HG03342 (cell line): ENCODE measurements around the gene EXOC4.
"Not testable (repeated sequence)": the region's sequence is repeated elsewhere in the genome, so short reads cannot be mapped to it uniquely, and the experiment has no call there.

Source experiments
- ATAC-seq: cut with Tn5 transposase; IDR thresholded peaks from one replicate; pipeline ENCODE4 v1.9.1; 2021; ENCODE audit warnings: mild to moderate bottlenecking, moderate library complexity; ENCODE audit not compliant: unreplicated experiment

EXOC4 gene

GRCh38 chr7:133606991-133607390 lies 354.1 kb downstream of the EXOC4 start:
- no peak for ATAC-seq

- no peak for ATAC-seq
Measured at GRCh38 chr7:133609806-133610205, 356.9 kb downstream of the EXOC4 start.

- ATAC-seq = no peak
Measured at GRCh38 chr7:133611955-133612354, 359.1 kb downstream of the EXOC4 start.

- no peak for ATAC-seq
Measured at GRCh38 chr7:133613250-133613790, 360.4 kb downstream of the EXOC4 start.

GRCh38 chr7:133614251-133614650 lies 361.4 kb downstream of the EXOC4 start:
- no peak for ATAC-seq

- no peak for ATAC-seq
Measured at GRCh38 chr7:133618970-133619369, 366.1 kb downstream of the EXOC4 start.

GRCh38 chr7:133619491-133619890 lies 366.6 kb downstream of the EXOC4 start:
- ATAC-seq = no peak

- ATAC-seq = no peak
Measured at GRCh38 chr7:133623721-133624120, 370.8 kb downstream of the EXOC4 start.

GRCh38 chr7:133625046-133625445 lies 372.2 kb downstream of the EXOC4 start:
- no peak for ATAC-seq

- no peak for ATAC-seq
Measured at GRCh38 chr7:133629701-133630100, 376.8 kb downstream of the EXOC4 start.

- no peak for ATAC-seq
Measured at GRCh38 chr7:133633055-133633454, 380.2 kb downstream of the EXOC4 start.

GRCh38 chr7:133635541-133635940 lies 382.7 kb downstream of the EXOC4 start:
- no peak for ATAC-seq

GRCh38 chr7:133638857-133639256 lies 386.0 kb downstream of the EXOC4 start:
- ATAC-seq = no peak

- ATAC-seq = no peak
Measured at GRCh38 chr7:133641436-133641835, 388.6 kb downstream of the EXOC4 start.

GRCh38 chr7:133642907-133643306 lies 390.0 kb downstream of the EXOC4 start:
- no peak for ATAC-seq

- ATAC-seq = not testable (repeated sequence)
Measured at GRCh38 chr7:133643652-133644051, 390.8 kb downstream of the EXOC4 start.

- ATAC-seq = no peak
Measured at GRCh38 chr7:133645884-133646391, 393.1 kb downstream of the EXOC4 start.

- no peak for ATAC-seq
Measured at GRCh38 chr7:133646472-133647315, 393.8 kb downstream of the EXOC4 start.

- ATAC-seq = no peak
Measured at GRCh38 chr7:133649593-133649992, 396.7 kb downstream of the EXOC4 start.

GRCh38 chr7:133650069-133650468 lies 397.2 kb downstream of the EXOC4 start:
- ATAC-seq = no peak

GRCh38 chr7:133650487-133651300 lies 397.8 kb downstream of the EXOC4 start:
- ATAC-seq = no peak
